Nephron (organoid): Measurements from ENCODE around the gene FBN2.

Experiments
- H3K27ac Mint-ChIP-seq, 3 experiments: 2 replicates each; pipeline ENCODE4 v1.8.0; 2020; ENCODE audit warnings: mixed read lengths in 3 of 3, mild to moderate bottlenecking in 2 of 3, moderate library complexity in 1 of 3
- H3K27me3 Mint-ChIP-seq: 2 replicates; pipeline ENCODE4 v1.8.0; 2021; ENCODE audit warnings: low read depth, mild to moderate bottlenecking, moderate library complexity, mixed read lengths
- H3K36me3 Mint-ChIP-seq: 2 replicates; pipeline ENCODE4 v1.8.0; 2020; ENCODE audit warnings: low read depth, mixed read lengths
- H3K4me1 Mint-ChIP-seq: 2 replicates; pipeline ENCODE4 v1.8.0; 2020; ENCODE audit warnings: mixed read lengths
- H3K4me3 Mint-ChIP-seq, 3 experiments: 2 replicates each; pipeline ENCODE4 v1.8.0; 2020; ENCODE audit warnings: mild to moderate bottlenecking in 3 of 3, mixed read lengths in 3 of 3, moderate library complexity in 2 of 3
- H3K9me3 Mint-ChIP-seq: 2 replicates; pipeline ENCODE4 v1.8.0; 2020; ENCODE audit warnings: mixed read lengths
- TF ChIP-seq, protein P1 (sequence below), 3 experiments: fragments of 200-600 bp; sonication (generic); IDR thresholded peaks; one replicate each; pipeline ENCODE4 v1.5.0; 2021; ENCODE audit warnings: antibody characterized with exemption in 3 of 3; ENCODE audit not compliant: unreplicated experiment in 3 of 3

FBN2 gene

DNA sequence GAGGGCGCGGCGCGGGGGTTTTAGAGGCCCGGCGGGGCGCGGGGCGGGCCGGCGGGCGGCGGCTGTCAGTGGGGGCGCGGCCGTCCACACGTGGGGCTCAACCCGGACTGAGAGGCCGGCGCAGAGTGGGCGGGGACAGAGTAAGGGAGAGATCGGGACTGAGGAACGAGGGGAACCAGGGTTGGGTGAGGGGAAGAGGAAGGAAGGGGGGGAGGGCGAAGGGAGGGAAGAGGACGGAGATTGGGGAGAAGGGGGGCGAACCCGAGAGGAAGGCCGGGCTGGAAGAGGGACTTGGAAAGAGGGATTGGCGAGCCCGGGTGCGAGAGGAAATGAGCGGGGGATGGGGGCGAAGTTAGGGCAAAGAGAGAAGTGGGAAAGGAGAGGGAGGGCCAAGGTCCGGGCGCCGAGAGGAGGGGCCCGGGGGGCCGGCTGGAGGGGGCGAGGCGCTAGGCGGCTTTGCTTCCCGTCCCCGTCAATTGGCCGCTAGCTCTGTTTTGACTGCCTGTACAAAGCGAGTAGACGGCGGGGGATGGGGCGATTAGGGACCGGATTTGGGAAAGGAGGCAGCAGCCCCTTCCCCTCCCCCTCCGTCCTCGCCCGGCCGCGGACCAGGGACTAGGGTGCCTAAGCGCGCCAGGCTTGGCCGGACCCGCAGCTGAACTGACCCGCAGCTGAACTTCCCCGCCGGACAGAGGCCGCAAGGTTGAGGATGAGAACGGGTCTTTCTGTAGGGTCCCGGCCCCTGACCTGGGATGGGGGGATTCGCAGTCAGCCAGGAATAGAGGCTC is 399 bp upstream of the FBN2 start:
- Mint-ChIP-seq H3K4me1 (peaks cover 20% of the 10 kb centered on the region), H3K27ac (peak overlapping the region; percentile 55 to 94 (median 84)), H3K36me3 (peaks cover 16% of the 10 kb centered on the region), H3K9me3 (peaks cover 4% of the 10 kb centered on the region), H3K4me3 (peak overlapping the region; percentile 92 to 94 (median 93)), H3K27me3 (peaks cover 10% of the 10 kb centered on the region)
- TF ChIP-seq, protein P1, sequence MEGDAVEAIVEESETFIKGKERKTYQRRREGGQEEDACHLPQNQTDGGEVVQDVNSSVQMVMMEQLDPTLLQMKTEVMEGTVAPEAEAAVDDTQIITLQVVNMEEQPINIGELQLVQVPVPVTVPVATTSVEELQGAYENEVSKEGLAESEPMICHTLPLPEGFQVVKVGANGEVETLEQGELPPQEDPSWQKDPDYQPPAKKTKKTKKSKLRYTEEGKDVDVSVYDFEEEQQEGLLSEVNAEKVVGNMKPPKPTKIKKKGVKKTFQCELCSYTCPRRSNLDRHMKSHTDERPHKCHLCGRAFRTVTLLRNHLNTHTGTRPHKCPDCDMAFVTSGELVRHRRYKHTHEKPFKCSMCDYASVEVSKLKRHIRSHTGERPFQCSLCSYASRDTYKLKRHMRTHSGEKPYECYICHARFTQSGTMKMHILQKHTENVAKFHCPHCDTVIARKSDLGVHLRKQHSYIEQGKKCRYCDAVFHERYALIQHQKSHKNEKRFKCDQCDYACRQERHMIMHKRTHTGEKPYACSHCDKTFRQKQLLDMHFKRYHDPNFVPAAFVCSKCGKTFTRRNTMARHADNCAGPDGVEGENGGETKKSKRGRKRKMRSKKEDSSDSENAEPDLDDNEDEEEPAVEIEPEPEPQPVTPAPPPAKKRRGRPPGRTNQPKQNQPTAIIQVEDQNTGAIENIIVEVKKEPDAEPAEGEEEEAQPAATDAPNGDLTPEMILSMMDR (IDR thresholded peaks at IDR 0.05; ENCODE audit: unreplicated experiment in 3 of 3) = no peak

DNA sequence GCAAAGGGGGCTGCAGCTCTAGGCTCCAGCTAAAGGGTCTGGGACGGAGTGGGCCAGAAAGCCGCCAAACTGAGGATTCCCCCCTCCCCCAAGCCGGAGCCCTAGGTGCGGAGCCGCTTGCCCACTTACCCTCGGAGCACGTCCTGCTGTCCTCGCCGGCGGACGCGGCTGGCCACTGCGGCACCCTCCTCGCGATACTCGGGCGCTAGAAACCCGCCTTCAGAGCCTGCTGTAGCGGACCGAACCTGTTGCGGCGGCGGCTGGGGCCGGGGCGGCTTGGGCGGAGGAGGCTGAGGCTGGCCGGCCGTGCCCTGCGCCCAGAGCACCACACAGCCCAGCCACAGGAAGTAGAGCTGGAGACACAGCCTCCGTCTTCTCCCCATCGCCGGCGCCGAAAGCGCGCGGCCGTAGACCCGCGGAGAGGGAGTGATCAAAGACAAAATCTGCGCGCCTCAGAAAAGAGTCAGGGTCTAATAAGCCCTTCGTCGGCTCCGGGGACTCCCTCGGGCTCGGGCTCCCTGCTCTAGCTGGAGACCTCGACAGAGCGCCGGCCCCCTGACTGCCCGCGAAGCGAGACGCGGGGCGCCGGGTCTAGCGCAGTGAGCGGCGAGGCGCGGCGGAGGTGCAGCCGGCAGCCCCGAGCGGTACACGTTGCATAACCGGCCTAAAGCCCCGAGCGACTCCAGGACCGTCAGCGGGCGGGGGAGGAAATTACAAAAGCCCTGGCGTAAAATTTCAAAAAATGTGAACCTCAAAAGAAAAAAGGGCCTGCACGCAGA is 635 bp downstream of the FBN2 start:
- no peaks in the 10 kb centered on the region for H3K9me3 Mint-ChIP-seq
- H3K4me3 Mint-ChIP-seq = peak overlapping the region; percentile 92 to 94 (median 93)
- H3K27ac Mint-ChIP-seq = peak overlapping the region; percentile 55 to 94 (median 84)
- H3K36me3 Mint-ChIP-seq = peaks cover 16% of the 10 kb centered on the region
- TF ChIP-seq, protein P1 (IDR thresholded peaks at IDR 0.05; ENCODE audit: unreplicated experiment in 3 of 3) = no peak
- peaks cover 20% of the 10 kb centered on the region for H3K4me1 Mint-ChIP-seq
- H3K27me3 Mint-ChIP-seq = peaks cover 10% of the 10 kb centered on the region

DNA sequence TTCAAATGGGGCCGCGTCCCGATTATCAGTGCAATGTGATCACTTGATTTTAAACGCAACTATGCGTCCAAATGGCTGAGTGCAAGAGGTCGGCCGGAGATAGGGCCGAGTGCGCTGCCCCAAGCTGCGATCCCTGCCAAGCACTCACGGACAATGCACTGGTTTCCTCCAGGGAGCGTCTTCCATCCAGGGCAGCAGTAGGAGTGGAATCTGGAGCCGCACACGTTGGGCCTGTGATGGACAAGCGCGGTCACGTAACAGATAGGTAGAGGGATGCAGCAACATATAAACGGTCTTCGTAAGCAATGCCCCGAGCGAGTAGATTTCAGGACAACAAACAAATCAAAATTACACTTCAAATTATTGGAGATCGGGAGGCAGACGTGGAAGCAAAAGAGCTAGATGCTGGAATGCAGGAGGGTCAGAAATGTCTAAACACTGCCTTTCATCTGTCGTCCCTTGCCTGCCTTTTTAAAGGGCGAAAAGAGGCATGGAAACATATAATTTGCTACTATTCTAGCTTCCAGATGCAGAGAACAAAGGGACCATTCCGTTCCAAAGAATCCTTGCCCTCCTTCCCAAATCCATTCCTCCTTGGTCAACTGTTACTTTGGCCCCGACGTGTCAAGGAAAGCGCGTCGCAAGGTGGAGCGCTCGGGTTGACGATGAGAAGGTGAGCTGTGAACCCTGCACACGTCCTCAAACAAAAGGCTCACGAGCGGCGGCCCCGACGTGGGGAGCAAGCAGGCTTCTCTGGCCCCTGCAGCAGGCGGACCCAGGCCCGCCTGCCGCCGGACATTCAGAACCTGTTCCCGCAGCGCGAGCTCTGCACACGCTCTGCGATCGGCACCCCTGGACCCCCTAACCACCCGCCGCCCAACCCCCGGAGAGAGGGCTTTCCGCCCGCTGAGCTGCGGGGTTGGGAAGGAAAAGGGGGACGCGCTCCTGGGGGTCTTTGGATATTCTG is 1.5 kb downstream of the FBN2 start:
- Mint-ChIP-seq H3K4me1 (peaks cover 20% of the 10 kb centered on the region), H3K27ac (peak overlapping the region; percentile 66 to 80 (median 67)), H3K27me3 (peaks cover 10% of the 10 kb centered on the region), H3K9me3 (no peaks in the 10 kb centered on the region), H3K4me3 (peak overlapping the region; percentile 92 to 94 (median 93)), H3K36me3 (peaks cover 21% of the 10 kb centered on the region)
- TF ChIP-seq, protein P1 (IDR thresholded peaks at IDR 0.05; ENCODE audit: unreplicated experiment in 3 of 3) = no peak

DNA sequence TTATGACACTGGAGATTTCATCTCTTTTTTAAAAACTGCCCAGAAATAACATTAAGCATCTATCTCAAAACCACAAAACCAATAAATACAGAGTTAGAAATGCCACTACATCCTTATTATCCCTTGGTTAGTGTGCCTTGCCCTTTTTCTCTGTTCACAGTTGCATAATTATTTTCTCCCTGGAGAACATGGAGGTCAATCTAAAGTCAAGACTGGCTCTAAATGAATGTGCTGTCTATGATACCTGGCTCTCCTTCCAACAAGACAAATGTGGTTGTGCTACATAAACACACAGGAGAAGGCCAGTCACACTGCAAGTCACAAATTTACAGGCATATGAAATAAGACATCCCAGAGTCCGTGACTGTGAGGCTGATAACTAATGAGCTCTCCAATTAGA is 2.8 kb downstream of the FBN2 start:
- Mint-ChIP-seq H3K4me1 (peaks cover 20% of the 10 kb centered on the region), H3K9me3 (no peaks in the 10 kb centered on the region), H3K27me3 (peaks cover 10% of the 10 kb centered on the region), H3K4me3 (peak overlapping the region; percentile 92 to 94 (median 93)), H3K27ac (peak overlapping the region in 1 of 3 experiments; percentile 59), H3K36me3 (peaks cover 33% of the 10 kb centered on the region)
- TF ChIP-seq, protein P1 (IDR thresholded peaks at IDR 0.05; ENCODE audit: unreplicated experiment in 3 of 3) = no peak

DNA sequence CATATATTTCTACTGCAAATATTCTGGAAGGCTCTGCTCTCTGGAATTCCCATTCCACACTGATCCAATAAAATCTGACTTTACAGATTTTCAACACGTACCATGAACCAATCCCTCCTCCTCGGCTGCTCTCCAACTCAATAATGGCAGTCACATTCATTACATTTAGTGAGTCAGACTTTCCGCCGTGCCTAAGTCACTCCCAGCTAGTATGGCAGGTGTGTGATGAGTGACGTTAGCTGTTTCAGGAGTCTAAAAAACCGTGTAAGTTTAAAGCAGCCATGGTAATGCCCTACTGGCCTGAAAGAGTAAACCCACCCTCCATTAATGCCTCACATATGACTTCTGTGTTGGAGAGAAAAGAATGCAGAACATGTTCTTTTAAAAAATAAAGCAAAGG is 3.3 kb downstream of the FBN2 start:
- Mint-ChIP-seq H3K9me3 (no peaks in the 10 kb centered on the region), H3K4me3 (peak overlapping the region; percentile 92 to 94 (median 93)), H3K27ac (no peak overlapping the region), H3K4me1 (peaks cover 20% of the 10 kb centered on the region), H3K36me3 (peaks cover 39% of the 10 kb centered on the region), H3K27me3 (peaks cover 10% of the 10 kb centered on the region)
- TF ChIP-seq, protein P1 (IDR thresholded peaks at IDR 0.05; ENCODE audit: unreplicated experiment in 3 of 3) = no peak
